ENCODE results near the gene ARPC1A.

- TF ChIP-seq CTCF (IDR thresholded peaks at IDR 0.05 in 4 of 5, conservative IDR thresholded peaks at IDR 0.05 in 1 of 5) (no peak), POLR2A (IDR thresholded peaks at IDR 0.05) (no peak)
Observed at GRCh38 chr7:99344061-99344647, 18.5 kb downstream of the ARPC1A start.

All from gastrocnemius medialis (tissue), 4 donors.